DOHH2 (cell line): Measurements from ENCODE around the gene ZDHHC6.

Experiments
- H3F3A ChIP-seq: fragments of 200-600 bp; sonication (generic), shearing (Covaris generic); 2 replicates; pipeline ENCODE4 v1.6.0; 2016; ENCODE audit warnings: antibody characterized with exemption, mild to moderate bottlenecking; ENCODE audit not compliant: control insufficient read depth, insufficient read depth
- H3K27ac ChIP-seq: fragments of 200-600 bp; sonication (generic); 2 replicates; pipeline ENCODE4 v1.5.1; 2014; ENCODE audit warnings: low read depth, mild to moderate bottlenecking, low read length, moderate library complexity
- H3K27me3 ChIP-seq: fragments of 200-600 bp; sonication (generic); 2 replicates; pipeline ENCODE4 v1.6.1; 2014; ENCODE audit warnings: mild to moderate bottlenecking, low read length, mixed read lengths; ENCODE audit not compliant: control insufficient read depth
- H3K36me3 ChIP-seq: fragments of 200-600 bp; sonication (generic); 2 replicates; pipeline ENCODE4 v1.6.1; 2014; ENCODE audit warnings: mild to moderate bottlenecking, low read length, moderate library complexity, mixed read lengths; ENCODE audit not compliant: control insufficient read depth
- H3K4me1 ChIP-seq: fragments of 200-600 bp; sonication (generic); 2 replicates; pipeline ENCODE4 v1.6.1; 2014; ENCODE audit warnings: mild to moderate bottlenecking, low read length, mixed read lengths; ENCODE audit not compliant: control insufficient read depth
- H3K4me2 ChIP-seq: fragments of 200-600 bp; sonication (generic); 2 replicates; pipeline ENCODE4 v1.6.0; 2014; ENCODE audit warnings: mild to moderate bottlenecking, low read length, moderate library complexity
- H3K4me3 ChIP-seq: fragments of 200-600 bp; sonication (generic); 2 replicates; pipeline ENCODE4 v1.5.1; 2014; ENCODE audit warnings: mild to moderate bottlenecking, low read length, mixed read lengths
- H3K79me2 ChIP-seq: fragments of 200-600 bp; sonication (generic); 2 replicates; pipeline ENCODE4 v1.6.1; 2014; ENCODE audit warnings: mild to moderate bottlenecking, low read length, mixed read lengths; ENCODE audit not compliant: control insufficient read depth
- H3K9me2 ChIP-seq: fragments of 200-600 bp; sonication (generic); replicated peaks from 2 replicates; pipeline ENCODE4 v1.6.1; 2014; ENCODE audit warnings: mild to moderate bottlenecking, low read length, mixed read lengths; ENCODE audit not compliant: control insufficient read depth
- H3K9me3 ChIP-seq: fragments of 200-600 bp; sonication (generic); 2 replicates; pipeline ENCODE4 v1.6.1; 2014; ENCODE audit warnings: antibody characterized with exemption, low read length, mixed read lengths; ENCODE audit not compliant: control insufficient read depth, insufficient read depth
- H4K20me1 ChIP-seq: fragments of 200-600 bp; sonication (generic); 2 replicates; pipeline ENCODE4 v1.6.0; 2014; ENCODE audit warnings: low read depth, mild to moderate bottlenecking, antibody characterized with exemption, low read length, moderate library complexity; ENCODE audit not compliant: control insufficient read depth, insufficient read depth
- EZH2phosphoT487 ChIP-seq: fragments of 200-600 bp; sonication (generic); IDR thresholded peaks from 2 replicates; pipeline ENCODE4 v1.6.1; 2017; ENCODE audit warnings: borderline replicate concordance, mild to moderate bottlenecking, antibody characterized with exemption, low read length, moderate library complexity, mixed read lengths
- TF ChIP-seq, protein P1 (sequence below): fragments of 200-600 bp; sonication (generic); IDR thresholded peaks from one replicate; pipeline ENCODE4 v1.5.1; 2014; ENCODE audit warnings: antibody characterized with exemption, mild to moderate bottlenecking, low read depth, low read length; ENCODE audit not compliant: poor library complexity, severe bottlenecking

The ZDHHC6 gene

DNA sequence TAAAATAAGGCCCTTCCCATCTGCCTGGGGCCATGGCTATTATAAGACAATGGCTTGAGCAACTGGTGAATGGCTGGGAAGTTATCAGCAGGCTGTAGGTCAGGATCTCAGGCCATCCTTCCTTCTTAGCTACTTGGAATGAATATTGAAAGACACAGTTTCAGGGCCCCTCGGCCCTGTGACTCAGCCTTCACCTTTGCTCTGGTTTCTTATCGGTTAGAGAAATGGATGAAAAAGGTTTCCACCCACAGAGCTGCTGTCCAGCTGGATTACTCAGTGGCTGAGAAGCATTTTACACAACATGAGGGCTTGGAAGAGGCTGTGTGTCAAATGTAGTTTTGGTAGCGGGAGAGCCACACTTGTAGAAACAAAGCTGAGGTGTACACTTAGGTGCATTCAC is 63.4 kb downstream of the ZDHHC6 start:
- no peak overlapping the region for H3K4me3 ChIP-seq
- H3K27me3 ChIP-seq = no peaks in the 10 kb centered on the region
- no peaks in the 10 kb centered on the region for H4K20me1 ChIP-seq
- no peak overlapping the region for H3K4me2 ChIP-seq
- peaks cover 5% of the 10 kb centered on the region; the same call in 1 of the 2 replicates for H3K36me3 ChIP-seq
- H3K9me3 ChIP-seq = no peaks in the 10 kb centered on the region
- no peak for TF ChIP-seq EZH2phosphoT487
- TF ChIP-seq, protein P1, sequence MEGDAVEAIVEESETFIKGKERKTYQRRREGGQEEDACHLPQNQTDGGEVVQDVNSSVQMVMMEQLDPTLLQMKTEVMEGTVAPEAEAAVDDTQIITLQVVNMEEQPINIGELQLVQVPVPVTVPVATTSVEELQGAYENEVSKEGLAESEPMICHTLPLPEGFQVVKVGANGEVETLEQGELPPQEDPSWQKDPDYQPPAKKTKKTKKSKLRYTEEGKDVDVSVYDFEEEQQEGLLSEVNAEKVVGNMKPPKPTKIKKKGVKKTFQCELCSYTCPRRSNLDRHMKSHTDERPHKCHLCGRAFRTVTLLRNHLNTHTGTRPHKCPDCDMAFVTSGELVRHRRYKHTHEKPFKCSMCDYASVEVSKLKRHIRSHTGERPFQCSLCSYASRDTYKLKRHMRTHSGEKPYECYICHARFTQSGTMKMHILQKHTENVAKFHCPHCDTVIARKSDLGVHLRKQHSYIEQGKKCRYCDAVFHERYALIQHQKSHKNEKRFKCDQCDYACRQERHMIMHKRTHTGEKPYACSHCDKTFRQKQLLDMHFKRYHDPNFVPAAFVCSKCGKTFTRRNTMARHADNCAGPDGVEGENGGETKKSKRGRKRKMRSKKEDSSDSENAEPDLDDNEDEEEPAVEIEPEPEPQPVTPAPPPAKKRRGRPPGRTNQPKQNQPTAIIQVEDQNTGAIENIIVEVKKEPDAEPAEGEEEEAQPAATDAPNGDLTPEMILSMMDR = no peak
- no peak overlapping the region for H3K27ac ChIP-seq
- H3F3A ChIP-seq = no peaks in the 10 kb centered on the region
- peaks cover 24% of the 10 kb centered on the region for H3K79me2 ChIP-seq
- H3K9me2 ChIP-seq = no peaks in the 10 kb centered on the region
- no peaks in the 10 kb centered on the region for H3K4me1 ChIP-seq

DNA sequence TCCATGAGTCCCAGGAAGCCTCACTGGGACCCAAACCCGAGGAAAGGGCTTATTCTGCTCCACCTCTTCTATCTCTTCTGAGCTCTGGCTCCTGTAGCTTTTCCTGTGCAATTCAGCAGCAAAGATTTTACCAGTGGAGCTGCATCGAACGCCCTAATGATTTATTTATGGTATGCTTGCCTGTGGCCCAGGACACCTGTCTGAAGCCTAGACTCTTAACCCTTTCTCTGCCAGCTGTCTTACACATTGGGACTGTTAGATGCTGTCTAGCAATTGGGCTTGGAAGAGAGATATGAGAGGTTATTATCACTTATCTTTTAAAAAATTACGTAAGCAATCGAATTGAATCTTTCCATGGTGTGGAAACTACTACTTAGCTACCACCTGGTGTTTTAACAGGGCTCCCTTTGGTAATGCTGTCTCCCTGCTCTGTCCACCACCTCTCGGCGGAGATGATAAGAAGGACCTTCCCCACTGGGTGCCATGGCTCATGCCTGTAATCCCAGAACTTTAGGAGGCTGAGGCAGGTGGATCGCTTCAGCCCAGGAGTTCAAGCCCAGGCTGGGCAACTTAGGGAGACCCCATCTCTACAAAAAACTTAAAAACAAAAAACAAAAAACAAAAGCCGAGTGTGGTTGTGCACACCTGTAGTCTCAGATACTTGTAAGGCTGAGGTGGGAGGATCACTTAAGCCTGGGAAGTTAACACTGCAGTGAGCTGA is 64.0 kb downstream of the ZDHHC6 start:
- no peaks in the 10 kb centered on the region for H4K20me1 ChIP-seq
- peaks cover 25% of the 10 kb centered on the region for H3K79me2 ChIP-seq
- peaks cover 5% of the 10 kb centered on the region; the same call in 1 of the 2 replicates for H3K36me3 ChIP-seq
- no peaks in the 10 kb centered on the region for H3F3A ChIP-seq
- no peak for TF ChIP-seq EZH2phosphoT487
- TF ChIP-seq, protein P1 = no peak
- no peaks in the 10 kb centered on the region for H3K27me3 ChIP-seq
- H3K9me3 ChIP-seq = no peaks in the 10 kb centered on the region
- H3K4me1 ChIP-seq = no peaks in the 10 kb centered on the region
- H3K4me2 ChIP-seq = no peak overlapping the region
- H3K27ac ChIP-seq = no peak overlapping the region
- H3K9me2 ChIP-seq = no peaks in the 10 kb centered on the region
- H3K4me3 ChIP-seq = no peak overlapping the region
